OCI-LY1 (cell line): ENCODE data around the gene BIRC5.

Experiments
- H2AFZ ChIP-seq: fragments of 200-600 bp; sonication (generic), shearing (Covaris generic); 2 replicates; pipeline ENCODE4 v1.6.0; 2014; ENCODE audit warnings: antibody characterized with exemption, mild to moderate bottlenecking, low read length
- H3F3A ChIP-seq: fragments of 200-600 bp; sonication (generic), shearing (Covaris generic); 2 replicates; pipeline ENCODE4 v1.6.0; 2014; ENCODE audit warnings: mild to moderate bottlenecking, antibody characterized with exemption, low read length, moderate library complexity; ENCODE audit not compliant: insufficient read depth
- H3K27ac ChIP-seq: fragments of 200-600 bp; sonication (generic); 2 replicates; pipeline ENCODE4 v1.5.1; 2014; ENCODE audit warnings: low read length, mixed run types, mild to moderate bottlenecking, low read depth; ENCODE audit not compliant: poor library complexity, severe bottlenecking
- H3K27me3 ChIP-seq: fragments of 200-600 bp; sonication (generic); 2 replicates; pipeline ENCODE4 v1.6.0; 2014; ENCODE audit warnings: antibody characterized with exemption, mild to moderate bottlenecking, low read length, moderate library complexity; ENCODE audit not compliant: insufficient read depth
- H3K36me3 ChIP-seq: fragments of 200-600 bp; sonication (generic); 2 replicates; pipeline ENCODE4 v1.6.1; 2014; ENCODE audit warnings: mild to moderate bottlenecking, antibody characterized with exemption, low read length, moderate library complexity, mixed read lengths; ENCODE audit not compliant: insufficient read depth
- H3K4me1 ChIP-seq: fragments of 200-600 bp; sonication (generic); 2 replicates; pipeline ENCODE4 v1.5.1; 2014; ENCODE audit warnings: mild to moderate bottlenecking, low read length, moderate library complexity; ENCODE audit not compliant: insufficient read depth, severe bottlenecking
- H3K4me2 ChIP-seq: fragments of 200-600 bp; sonication (generic), shearing (Covaris generic); 2 replicates; pipeline ENCODE4 v1.6.1; 2014; ENCODE audit warnings: low read length
- H3K4me3 ChIP-seq: fragments of 200-600 bp; sonication (generic); 2 replicates; pipeline ENCODE4 v1.5.1; 2014; ENCODE audit warnings: low read length, low read depth, mild to moderate bottlenecking, mixed read lengths; ENCODE audit not compliant: poor library complexity, severe bottlenecking
- H3K79me2 ChIP-seq: fragments of 200-600 bp; shearing (Covaris generic); 2 replicates; pipeline ENCODE4 v1.6.1; 2016; ENCODE audit warnings: mixed run types, low read length, mixed read lengths; ENCODE audit not compliant: insufficient read depth
- H3K9ac ChIP-seq: fragments of 200-600 bp; sonication (generic), shearing (Covaris generic); 2 replicates; pipeline ENCODE4 v1.6.1; 2014; ENCODE audit warnings: mild to moderate bottlenecking, low read length, mixed read lengths
- H3K9me2 ChIP-seq: fragments of 200-600 bp; sonication (generic), shearing (Covaris generic); 2 replicates; pipeline ENCODE4 v1.6.1; 2014; ENCODE audit warnings: low read depth, mild to moderate bottlenecking, low read length, mixed read lengths
- H3K9me3 ChIP-seq: fragments of 200-600 bp; shearing (Covaris generic); 2 replicates; pipeline ENCODE4 v1.6.1; 2014; ENCODE audit warnings: low read length, mixed read lengths
- H4K20me1 ChIP-seq: fragments of 200-600 bp; sonication (generic), shearing (Covaris generic); 2 replicates; pipeline ENCODE4 v1.6.0; 2016; ENCODE audit warnings: mild to moderate bottlenecking, low read length; ENCODE audit not compliant: insufficient read depth
- CTCF ChIP-seq: fragments of 200-600 bp; sonication (generic), shearing (Covaris generic); IDR thresholded peaks from 2 replicates; pipeline ENCODE4 v1.5.1; 2017; ENCODE audit warnings: mild to moderate bottlenecking, antibody characterized with exemption, low read length, moderate library complexity, mixed read lengths
- EZH2 ChIP-seq: fragments of 200-600 bp; sonication (generic), shearing (Covaris generic); IDR thresholded peaks from 2 replicates; pipeline ENCODE4 v1.8.0; 2017; ENCODE audit warnings: borderline replicate concordance, mixed run types, mild to moderate bottlenecking, antibody characterized with exemption, low read length, moderate library complexity, mixed read lengths

Gene BIRC5

GRCh38 chr17:78172249-78173051, 41.6 kb upstream of the BIRC5 start:
- Histone ChIP-seq H3K9me2 (no peaks in the 10 kb centered on the region), H3K36me3 (peaks cover 52% of the 10 kb centered on the region), H3F3A (no peaks in the 10 kb centered on the region), H3K27ac (peak overlapping the region; percentile 49), H3K27me3 (no peaks in the 10 kb centered on the region), H3K4me1 (peaks cover 77% of the 10 kb centered on the region), H3K79me2 (no peaks in the 10 kb centered on the region), H3K9me3 (no peaks in the 10 kb centered on the region), H2AFZ (no peak overlapping the region), H3K4me2 (peak overlapping the region; percentile 34; the same call in 1 of the 2 replicates), H4K20me1 (no peaks in the 10 kb centered on the region), H3K9ac (no peak overlapping the region; the same call in 1 of the 2 replicates), H3K4me3 (no peak overlapping the region)
- no peak for TF ChIP-seq CTCF
- TF ChIP-seq EZH2 = no peak

- no peaks in the 10 kb centered on the region for H4K20me1 ChIP-seq
- H3K9ac ChIP-seq = no peak overlapping the region; the same call in 1 of the 2 replicates
- H3K27ac ChIP-seq = peak overlapping the region; percentile 49
- H3K9me3 ChIP-seq = no peaks in the 10 kb centered on the region
- no peaks in the 10 kb centered on the region for H3F3A ChIP-seq
- H3K9me2 ChIP-seq = no peaks in the 10 kb centered on the region
- no peaks in the 10 kb centered on the region for H3K79me2 ChIP-seq
- TF ChIP-seq CTCF (no peak), EZH2 (no peak)
- H3K4me3 ChIP-seq = no peak overlapping the region
- H3K36me3 ChIP-seq = peaks cover 56% of the 10 kb centered on the region
- H3K4me1 ChIP-seq = peaks cover 73% of the 10 kb centered on the region
- H2AFZ ChIP-seq = no peak overlapping the region
- no peak overlapping the region; the same call in 1 of the 2 replicates for H3K4me2 ChIP-seq
- H3K27me3 ChIP-seq = no peaks in the 10 kb centered on the region
Observed at GRCh38 chr17:78173097-78173715, 40.8 kb upstream of the BIRC5 start.

- no peaks in the 10 kb centered on the region for H3K9me2 ChIP-seq
- H3K27me3 ChIP-seq = no peaks in the 10 kb centered on the region
- no peaks in the 10 kb centered on the region for H4K20me1 ChIP-seq
- H3K9ac ChIP-seq = peak overlapping the region; percentile 24; the same call in 1 of the 2 replicates
- no peaks in the 10 kb centered on the region for H3K79me2 ChIP-seq
- H3K36me3 ChIP-seq = peaks cover 68% of the 10 kb centered on the region
- peak overlapping the region; percentile 39; the same call in 1 of the 2 replicates for H3K4me2 ChIP-seq
- no peaks in the 10 kb centered on the region for H3K9me3 ChIP-seq
- TF ChIP-seq EZH2 = no peak
- no peaks in the 10 kb centered on the region for H3F3A ChIP-seq
- H3K4me3 ChIP-seq = peak overlapping the region; percentile 29
- H3K27ac ChIP-seq = peak overlapping the region; percentile 49
- peaks cover 71% of the 10 kb centered on the region for H3K4me1 ChIP-seq
- no peak overlapping the region for H2AFZ ChIP-seq
Observed at GRCh38 chr17:78174346-78174869, 39.6 kb upstream of the BIRC5 start.
